Adrenal gland (tissue), 12 donors: ENCODE results near the gene TRH. TPM values are rescaled to one million over a fixed set of nuclear protein-coding genes. Genes with fewer than 3 reads are reported as not detected.
A peak's percentile ranks its signal among the peaks of the same experiment; 100 is the strongest.

Experiments
- DNase-seq, 7 donors: peaks; one replicate each; pipeline ENCODE4 v3.0.0-alpha.2; 2019 to 2020
- H3K27ac ChIP-seq, 5 donors: fragments of 200-600 bp; sonication (generic) in 4 of 5; 1 replicate in 3 of 5; 2 replicates in 2 of 5; pipeline versions ENCODE4 v1.5.1 to v1.8.0; 2016 to 2020; ENCODE audit warnings: mild to moderate bottlenecking in 1 of 5
- H3K27me3 ChIP-seq: fragments of 200-600 bp; 2 replicates; pipeline ENCODE4 v1.8.0; 2021
- H3K36me3 ChIP-seq, 2 donors: fragments of 200-600 bp; replicated peaks in 1 of 2; 1 replicate in 1 of 2; 2 replicates in 1 of 2; pipeline versions ENCODE4 v1.5.1 to v1.8.0; 2018 to 2022
- H3K4me1 ChIP-seq, 2 donors: fragments of 200-600 bp; replicated peaks in 1 of 2; 1 replicate in 1 of 2; 2 replicates in 1 of 2; pipeline versions ENCODE4 v1.5.1 to v1.8.0; 2018 to 2021
- H3K4me3 ChIP-seq, 4 donors: fragments of 200-600 bp; sonication (generic) in 3 of 4; one replicate each; pipeline ENCODE4 v1.5.1; 2016 to 2018
- H3K9me3 ChIP-seq, 3 donors: fragments of 200-600 bp; sonication (generic) in 1 of 3; replicated peaks in 1 of 3; 1 replicate in 2 of 3; 2 replicates in 1 of 3; pipeline versions ENCODE4 v1.5.1 to v1.8.0; 2016 to 2021
- POLR2A ChIP-seq, 2 donors: fragments of 450-650 bp; IDR thresholded peaks; one replicate each; pipeline ENCODE4 v1.6.1; 2017; ENCODE audit warnings: antibody characterized with exemption in 2 of 2, mild to moderate bottlenecking in 2 of 2, moderate library complexity in 1 of 2
- WGBS, 4 donors: extraction: QIAGEN DNeasy Blood & Tissue Kit in 2 of 4; methylation state at CpG; one replicate each; pipeline versions ENCODE4 v1.1.5 to v1.1.7; 2013 to 2017; 5-methylcytosine and 5-hydroxymethylcytosine counted together
- intact Hi-C, 2 donors: fragments of 100-400 bp; cut with DNase I; formaldehyde crosslinking; loops; one replicate each; pipeline versions ENCODE4 v1.14.1 to v1.15.0; 2022 to 2023
- polyA plus RNA-seq, 3 donors: library from polyadenylated mRNA; stranded (reverse); fragments of 200-250 nt in 2 of 3; fragments of 350-450 nt in 1 of 3; fragmentation: Illumina TruSeq in 1 of 3; extraction: RNeasy Lipid Tissue Mini Kit (QIAGEN cat#74804) in 1 of 3; gene quantifications; one replicate each; pipeline ENCODE4 v1.2.3, GENCODE V29; 2013 to 2014
- total RNA-seq, 9 donors: library from RNA; depleted of rRNA in 4 of 9; stranded (reverse); fragments of >200 nt in 4 of 9; fragments of 120-200 nt in 1 of 9; fragmentation: NEBNext Ultra II Directional in 1 of 9; extraction: Animal tissue kit (Norgen Biotek cat#: 25700) in 1 of 9; gene quantifications; one replicate each; pipeline versions ENCODE4 v1.1.0 to v1.2.4, GENCODE V29; 2013 to 2023
- TF ChIP-seq, protein P1 (sequence below), 6 experiments: fragments of 450-650 bp in 4 of 6; fragments of 200-600 bp in 2 of 6; sonication (generic) in 1 of 6; IDR thresholded peaks; 1 replicate in 5 of 6; 2 replicates in 1 of 6; pipeline versions ENCODE4 v1.5.1 to v1.8.0; 2016 to 2021; ENCODE audit warnings: antibody characterized with exemption in 6 of 6, mild to moderate bottlenecking in 2 of 6, moderate library complexity in 1 of 6
- donor health status: healthy with polysubstance abuse.
- donor health status: Bipolar disorder and iron deficiency.
- donor health status: DM: yes; HTN: yes; CAD: no.
- donor health status: DM: no; HTN: no; CAD: no.
- donor health status: DM: no; HTN: no; CAD: no.
- donor health status: DM: yes; HTN: yes; CAD: no.

Gene TRH
- total and polyA plus RNA-seq, 12 donors = 0.07 to 1.6 TPM; not detected in 10

DNA sequence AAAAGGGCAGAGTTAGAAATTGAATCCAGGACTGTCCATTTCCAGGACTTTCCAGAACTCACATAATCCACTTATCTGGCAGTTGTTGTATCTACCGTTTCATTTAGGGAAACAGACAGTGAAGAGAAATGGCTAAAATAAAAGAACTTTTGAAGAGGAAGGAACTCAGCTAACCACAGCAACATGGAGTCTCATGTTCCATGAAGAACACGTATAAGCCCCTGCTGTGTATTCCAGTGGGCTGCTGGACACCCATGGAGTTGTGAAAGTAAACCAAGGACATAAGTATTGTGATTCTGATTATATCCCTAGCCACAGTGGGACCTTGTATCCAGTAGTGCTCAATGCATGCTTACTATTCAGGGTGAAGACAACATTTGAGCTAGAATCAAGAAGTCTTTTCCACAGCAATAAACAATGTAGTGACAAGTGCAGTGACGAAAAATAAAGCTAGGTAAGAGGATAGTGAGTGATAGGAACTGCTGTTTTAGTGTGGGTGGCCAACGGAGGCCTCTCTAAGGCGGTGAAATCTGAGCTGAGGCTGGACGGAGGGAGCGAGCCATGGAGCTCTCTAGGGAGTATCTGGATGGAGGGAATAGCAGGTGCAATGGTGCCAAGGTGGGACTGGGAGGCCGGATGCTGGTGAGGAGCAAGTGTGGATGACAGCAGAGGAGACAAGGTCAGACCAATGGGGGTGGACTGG, 26.8 kb upstream of the TRH start:
- H3K4me3 ChIP-seq = no peak overlapping the region
- intact Hi-C loops = loop anchor here in 1 of 2 donors (10.0 kb wide), 1 partner anchor 147 kb away; no protein-coding TSS in a partner anchor
- no peak for DNase-seq

DNA sequence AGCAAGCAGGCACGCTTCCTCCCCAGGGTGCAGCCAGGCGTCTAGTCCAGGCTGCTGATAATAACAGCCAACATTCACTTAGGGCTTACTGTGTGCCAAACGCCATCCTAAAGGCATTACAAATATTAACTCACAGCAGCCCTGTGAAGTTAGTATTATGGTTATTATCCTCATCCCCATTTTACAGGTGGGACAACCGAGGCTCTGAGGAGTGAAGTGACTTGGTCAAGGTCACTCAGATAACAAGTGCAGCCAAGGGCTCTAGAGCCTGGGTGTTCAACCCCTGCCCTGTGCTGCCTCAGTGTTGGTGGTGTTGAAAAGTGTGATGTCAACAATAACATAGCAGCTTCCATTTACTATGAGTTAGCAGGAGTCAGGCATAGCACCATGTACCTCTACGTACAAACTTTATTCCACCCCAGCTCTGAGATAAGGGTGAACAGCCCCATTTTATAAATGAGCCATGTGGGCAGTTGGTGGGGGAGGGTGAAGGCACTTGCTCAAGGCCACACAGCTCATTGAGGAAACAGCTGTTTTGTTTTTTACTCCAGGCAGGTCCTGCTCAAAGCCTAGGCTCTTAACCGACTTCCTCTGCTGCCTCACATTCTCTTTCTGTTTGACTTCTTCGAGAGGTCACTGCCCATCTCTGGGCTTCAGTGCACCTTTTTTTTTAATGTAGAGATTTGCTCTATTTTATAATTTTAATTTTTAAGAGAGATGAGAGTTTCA, 24.0 kb upstream of the TRH start:
- Histone ChIP-seq H3K36me3 (no peaks in the 10 kb centered on the region), H3K9me3 (no peaks in the 10 kb centered on the region), H3K27me3 (peaks cover 4% of the 10 kb centered on the region), H3K4me1 (peaks cover 0 to 6% of the 10 kb centered on the region in 2 donors), H3K4me3 (no peak overlapping the region), H3K27ac (no peak overlapping the region)
- peak in 4 of 7 donors; percentile 17 to 58 (median 30) for DNase-seq
- intact Hi-C loops = no loop called here
- 45 to 57% (median 54%) methylated on average over 7 of the region's 7 CpGs for WGBS, 4 donors
- TF ChIP-seq POLR2A (IDR thresholded peaks at IDR 0.05) = no peak
- TF ChIP-seq, protein P1, sequence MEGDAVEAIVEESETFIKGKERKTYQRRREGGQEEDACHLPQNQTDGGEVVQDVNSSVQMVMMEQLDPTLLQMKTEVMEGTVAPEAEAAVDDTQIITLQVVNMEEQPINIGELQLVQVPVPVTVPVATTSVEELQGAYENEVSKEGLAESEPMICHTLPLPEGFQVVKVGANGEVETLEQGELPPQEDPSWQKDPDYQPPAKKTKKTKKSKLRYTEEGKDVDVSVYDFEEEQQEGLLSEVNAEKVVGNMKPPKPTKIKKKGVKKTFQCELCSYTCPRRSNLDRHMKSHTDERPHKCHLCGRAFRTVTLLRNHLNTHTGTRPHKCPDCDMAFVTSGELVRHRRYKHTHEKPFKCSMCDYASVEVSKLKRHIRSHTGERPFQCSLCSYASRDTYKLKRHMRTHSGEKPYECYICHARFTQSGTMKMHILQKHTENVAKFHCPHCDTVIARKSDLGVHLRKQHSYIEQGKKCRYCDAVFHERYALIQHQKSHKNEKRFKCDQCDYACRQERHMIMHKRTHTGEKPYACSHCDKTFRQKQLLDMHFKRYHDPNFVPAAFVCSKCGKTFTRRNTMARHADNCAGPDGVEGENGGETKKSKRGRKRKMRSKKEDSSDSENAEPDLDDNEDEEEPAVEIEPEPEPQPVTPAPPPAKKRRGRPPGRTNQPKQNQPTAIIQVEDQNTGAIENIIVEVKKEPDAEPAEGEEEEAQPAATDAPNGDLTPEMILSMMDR (IDR thresholded peaks at IDR 0.05) = no peak

More for the DNA sequence above, 26.8 kb upstream of the TRH start:
- Histone ChIP-seq H3K4me1 (peaks cover 0 to 6% of the 10 kb centered on the region in 2 donors), H3K9me3 (no peaks in the 10 kb centered on the region), H3K27me3 (peaks cover 4% of the 10 kb centered on the region), H3K27ac (no peak overlapping the region), H3K36me3 (no peaks in the 10 kb centered on the region)
- no peak for TF ChIP-seq POLR2A (IDR thresholded peaks at IDR 0.05)
- WGBS, 4 donors = 64 to 74% (median 70%) methylated on average over 8 of the region's 8 CpGs

DNA sequence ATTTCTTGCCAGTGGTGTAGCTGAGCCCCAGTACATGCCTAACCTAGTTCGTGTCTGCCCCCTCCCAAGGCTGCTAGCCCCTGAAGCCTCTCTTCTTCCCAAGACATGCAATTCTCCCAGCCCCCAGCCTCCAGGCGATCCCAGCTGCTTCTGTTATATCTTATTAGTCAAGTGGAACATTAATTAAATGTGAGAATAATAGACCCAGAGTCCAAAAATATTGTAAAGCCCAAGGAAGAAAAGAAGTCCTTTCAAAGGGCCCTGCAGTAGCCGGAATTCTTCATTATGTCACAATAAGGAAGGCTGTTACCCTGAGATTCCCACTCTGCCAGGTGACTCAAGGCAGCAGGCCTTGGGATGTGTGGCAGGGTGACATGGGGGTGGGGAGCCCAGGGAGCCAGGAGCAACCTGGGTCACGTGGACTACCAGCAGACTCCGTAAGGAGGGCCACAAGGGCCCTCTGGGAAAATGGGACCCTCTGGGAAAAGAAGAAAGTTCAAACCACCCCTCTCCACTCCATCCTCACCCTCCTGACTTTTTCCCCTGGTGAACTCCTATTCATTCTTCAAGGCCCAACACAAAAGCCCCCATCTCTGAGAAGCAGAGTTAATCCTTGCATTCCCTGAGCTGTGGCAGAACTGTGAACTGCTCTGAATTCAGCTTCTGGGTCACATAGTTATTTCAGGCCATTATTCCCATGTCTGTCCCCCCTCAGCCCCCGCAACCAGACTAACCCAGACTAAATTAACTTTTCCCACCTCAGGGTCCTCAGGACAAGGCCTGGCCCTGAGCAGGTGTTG, 21.8 kb upstream of the TRH start:
- no peaks in the 10 kb centered on the region for H3K9me3 ChIP-seq
- H3K4me3 ChIP-seq = no peak overlapping the region
- no peaks in the 10 kb centered on the region for H3K27me3 ChIP-seq
- no peaks in the 10 kb centered on the region for H3K36me3 ChIP-seq
- no peak overlapping the region for H3K27ac ChIP-seq
- H3K4me1 ChIP-seq = peaks cover 0 to 6% of the 10 kb centered on the region in 2 donors
- no peak for DNase-seq
- intact Hi-C loops = no loop called here
- no peak for TF ChIP-seq POLR2A (IDR thresholded peaks at IDR 0.05)
- TF ChIP-seq, protein P1 (IDR thresholded peaks at IDR 0.05) = no peak
- WGBS, 4 donors = 77 to 87% (median 82%) methylated on average over 5 to 6 of the region's 6 CpGs

DNA sequence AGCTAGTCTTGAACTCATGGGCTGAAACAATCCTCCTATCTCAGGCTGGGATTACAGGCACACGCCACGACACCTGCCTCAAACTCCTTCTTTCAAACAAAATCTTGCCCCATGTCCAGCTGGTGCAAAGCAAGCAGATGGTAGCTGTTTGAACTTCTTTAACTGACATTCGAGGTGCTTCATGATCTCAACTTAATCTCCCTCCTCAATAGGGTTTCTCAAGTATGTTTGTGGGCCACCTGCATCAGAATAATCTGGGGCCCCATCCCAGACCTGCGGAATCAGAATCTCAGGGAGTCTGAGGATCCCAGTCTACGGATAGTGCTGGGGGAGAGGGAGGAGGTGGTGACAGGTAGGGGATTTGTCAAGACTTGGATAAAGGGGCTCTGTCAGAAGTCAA, 20.9 kb upstream of the TRH start:
- TF ChIP-seq, protein P1 (IDR thresholded peaks at IDR 0.05) = no peak
- TF ChIP-seq POLR2A (IDR thresholded peaks at IDR 0.05) = no peak
- 46 to 57% (median 57%) methylated on average over 5 of the region's 5 CpGs for WGBS, 4 donors
- Histone ChIP-seq H3K27ac (no peak overlapping the region), H3K9me3 (no peaks in the 10 kb centered on the region), H3K36me3 (no peaks in the 10 kb centered on the region), H3K4me3 (no peak overlapping the region), H3K27me3 (no peaks in the 10 kb centered on the region), H3K4me1 (peaks cover 0 to 6% of the 10 kb centered on the region in 2 donors)
- intact Hi-C loops = no loop called here
- no peak for DNase-seq
